ENCODE measurements around the gene RCC1.

DNA sequence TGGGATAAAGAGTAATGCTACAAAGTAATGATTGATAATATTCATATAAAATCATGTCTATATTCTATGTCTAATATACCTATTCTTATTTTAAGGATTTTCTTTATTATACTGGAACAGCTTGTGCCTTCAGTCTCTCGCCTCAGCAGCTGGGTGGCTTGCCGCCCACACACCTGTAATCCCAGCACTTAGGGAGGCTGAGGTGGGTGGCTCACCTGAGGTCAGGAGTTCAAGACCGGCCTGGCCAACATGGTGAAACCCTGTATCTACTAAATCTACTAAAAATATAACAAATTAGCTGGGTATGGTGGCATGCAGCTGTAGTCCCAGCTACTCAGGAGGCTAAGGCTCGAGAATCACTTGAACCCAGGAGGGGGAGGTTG, 39.4 kb downstream of the RCC1 start:
- TF ChIP-seq CTCF (conservative IDR thresholded peaks at IDR 0.05; ENCODE audit: low read depth, low read length) (no peak), EZH2 (IDR thresholded peaks at IDR 0.05; ENCODE audit: low read length, unreplicated experiment) (no peak)
